Measurements from ENCODE around the gene TEKT5.
"Not testable (repeated sequence)": the region's sequence is repeated elsewhere in the genome, so short reads cannot be mapped to it uniquely, and the experiment has no call there.

The TEKT5 gene

DNA sequence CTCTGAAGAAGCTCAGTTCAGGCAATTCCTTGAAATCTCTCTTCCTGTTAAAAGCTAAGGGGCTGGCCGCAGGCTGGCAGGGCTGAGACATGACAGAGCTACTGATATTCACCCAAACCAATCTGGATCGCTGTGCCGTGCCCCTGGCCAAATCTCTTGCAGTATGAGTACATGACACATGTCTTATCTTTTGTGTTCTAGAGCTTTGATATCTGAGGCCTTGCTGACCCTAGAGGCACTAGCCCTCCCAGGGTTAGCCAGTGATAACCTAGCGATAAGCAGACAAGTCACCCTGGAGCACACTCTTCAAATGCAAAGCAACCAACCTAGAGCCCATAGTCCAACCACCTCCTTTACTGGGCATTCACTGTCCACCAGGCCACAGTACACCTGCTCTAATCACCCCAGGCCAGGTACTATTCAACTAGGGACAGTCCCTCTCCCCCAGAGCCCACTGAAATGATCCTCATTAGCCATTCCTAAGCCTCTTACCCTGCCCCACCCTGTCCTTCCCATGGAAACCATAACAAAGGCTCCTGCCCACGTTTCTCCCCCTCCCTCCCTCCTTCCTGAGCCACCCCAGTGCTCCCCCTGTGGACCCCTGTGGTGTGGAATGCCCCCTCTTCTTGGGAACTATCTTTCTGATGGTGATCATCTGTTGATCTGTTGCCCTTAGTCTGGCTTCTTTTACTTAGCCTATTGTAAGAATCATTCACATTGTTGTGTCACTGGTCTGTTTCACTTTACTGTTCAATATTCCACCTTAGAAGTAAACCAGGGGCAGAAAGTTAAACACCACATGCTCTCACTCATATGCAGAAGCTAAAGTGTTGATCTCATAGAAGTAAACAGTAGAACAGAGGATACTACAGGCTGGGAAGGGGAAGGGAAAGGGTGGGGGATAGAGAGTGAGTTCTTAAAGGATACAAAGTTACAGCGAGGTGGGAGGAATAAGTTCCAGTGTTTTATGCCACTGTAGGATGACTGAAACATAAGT lies 52.5 kb downstream of the TEKT5 start:
- H3K36me3 ChIP-seq (ENCODE audit: insufficient read depth, low read length): no peaks in the 10 kb centered on the region
- H3K4me3 ChIP-seq (ENCODE audit: low read length): no peak overlapping the region
- H3K27me3 ChIP-seq (ENCODE audit: control insufficient read depth, insufficient read depth, low read length): peaks cover 21% of the 10 kb centered on the region
- H3K9ac ChIP-seq (ENCODE audit: low read depth, low read length): no peak overlapping the region
- H3K9me3 ChIP-seq (replicated peaks; ENCODE audit: low read length): no peaks in the 10 kb centered on the region
- no peak overlapping the region for H3K4me2 ChIP-seq (ENCODE audit: low read length)
- no peaks in the 10 kb centered on the region for H3K4me1 ChIP-seq (ENCODE audit: control insufficient read depth, insufficient read depth, low read length)

GRCh38 chr16:10641555-10641952 lies 53.2 kb downstream of the TEKT5 start:
- Histone ChIP-seq H3K4me1 (ENCODE audit: control insufficient read depth, insufficient read depth, low read length) (no peaks in the 10 kb centered on the region), H3K27me3 (ENCODE audit: control insufficient read depth, insufficient read depth, low read length) (peaks cover 21% of the 10 kb centered on the region), H3K4me3 (ENCODE audit: low read length) (no peak overlapping the region), H3K4me2 (ENCODE audit: low read length) (no peak overlapping the region), H3K9ac (ENCODE audit: low read depth, low read length) (no peak overlapping the region), H3K36me3 (ENCODE audit: insufficient read depth, low read length) (no peaks in the 10 kb centered on the region), H3K9me3 (replicated peaks; ENCODE audit: low read length) (no peaks in the 10 kb centered on the region)

DNA sequence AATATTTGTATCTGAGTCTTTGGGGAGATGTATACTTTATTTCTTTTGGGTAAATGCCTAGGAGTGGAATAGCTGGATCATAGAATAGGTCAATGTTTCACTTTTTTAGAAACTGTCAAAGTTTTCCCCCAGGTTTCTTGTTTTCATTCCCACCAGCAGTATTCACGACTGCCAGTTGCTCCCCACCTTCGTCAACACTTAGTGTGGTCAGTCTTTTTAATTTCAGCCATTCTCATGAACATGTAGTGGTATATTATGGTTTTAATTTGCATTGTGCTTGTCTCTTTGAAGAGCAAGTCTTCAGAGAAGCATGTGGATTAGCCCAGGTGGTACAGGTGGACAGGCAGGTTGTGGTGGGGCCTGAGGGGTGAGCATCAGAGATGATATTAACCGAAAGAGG lies 53.8 kb downstream of the TEKT5 start:
- Histone ChIP-seq H3K4me2 (ENCODE audit: low read length) (no peak overlapping the region), H3K27me3 (ENCODE audit: control insufficient read depth, insufficient read depth, low read length) (peaks cover 21% of the 10 kb centered on the region), H3K9me3 (replicated peaks; ENCODE audit: low read length) (no peaks in the 10 kb centered on the region), H3K36me3 (ENCODE audit: insufficient read depth, low read length) (no peaks in the 10 kb centered on the region), H3K4me1 (ENCODE audit: control insufficient read depth, insufficient read depth, low read length) (no peaks in the 10 kb centered on the region), H3K4me3 (ENCODE audit: low read length) (no peak overlapping the region), H3K9ac (ENCODE audit: low read depth, low read length) (no peak overlapping the region)

DNA sequence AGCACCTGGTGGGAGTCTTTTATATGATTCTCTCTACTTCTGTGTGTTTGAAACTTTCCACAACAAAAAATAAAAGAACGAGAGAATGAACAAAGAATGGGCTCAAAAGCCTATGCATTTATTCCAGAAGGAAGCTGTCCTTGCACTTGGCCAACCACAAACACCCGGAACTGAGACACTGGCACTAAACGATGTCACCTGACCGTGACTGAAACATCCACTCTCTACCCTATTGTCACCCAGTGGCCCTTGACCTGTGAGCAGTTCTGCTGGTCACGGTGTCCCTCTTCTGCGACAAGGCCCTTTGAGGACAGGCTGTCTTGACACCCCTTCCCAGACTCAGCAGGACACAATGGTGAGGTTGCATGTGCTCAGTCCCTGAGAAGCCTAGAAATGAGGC lies 56.6 kb downstream of the TEKT5 start:
- H3K36me3 ChIP-seq (ENCODE audit: insufficient read depth, low read length): no peaks in the 10 kb centered on the region
- H3K4me3 ChIP-seq (ENCODE audit: low read length): no peak overlapping the region
- no peaks in the 10 kb centered on the region for H3K9me3 ChIP-seq (replicated peaks; ENCODE audit: low read length)
- no peak overlapping the region for H3K4me2 ChIP-seq (ENCODE audit: low read length)
- H3K4me1 ChIP-seq (ENCODE audit: control insufficient read depth, insufficient read depth, low read length): no peaks in the 10 kb centered on the region
- H3K9ac ChIP-seq (ENCODE audit: low read depth, low read length): no peak overlapping the region
- H3K27me3 ChIP-seq (ENCODE audit: control insufficient read depth, insufficient read depth, low read length): peaks cover 27% of the 10 kb centered on the region

- Histone ChIP-seq H3K4me1 (ENCODE audit: control insufficient read depth, insufficient read depth, low read length) (no peaks in the 10 kb centered on the region), H3K9me3 (replicated peaks; ENCODE audit: low read length) (no peaks in the 10 kb centered on the region), H3K9ac (ENCODE audit: low read depth, low read length) (no peak overlapping the region), H3K36me3 (ENCODE audit: insufficient read depth, low read length) (no peaks in the 10 kb centered on the region), H3K4me2 (ENCODE audit: low read length) (no peak overlapping the region), H3K4me3 (ENCODE audit: low read length) (no peak overlapping the region), H3K27me3 (ENCODE audit: control insufficient read depth, insufficient read depth, low read length) (peaks cover 30% of the 10 kb centered on the region)
Observed at GRCh38 chr16:10637337-10638037, 57.2 kb downstream of the TEKT5 start.

DNA sequence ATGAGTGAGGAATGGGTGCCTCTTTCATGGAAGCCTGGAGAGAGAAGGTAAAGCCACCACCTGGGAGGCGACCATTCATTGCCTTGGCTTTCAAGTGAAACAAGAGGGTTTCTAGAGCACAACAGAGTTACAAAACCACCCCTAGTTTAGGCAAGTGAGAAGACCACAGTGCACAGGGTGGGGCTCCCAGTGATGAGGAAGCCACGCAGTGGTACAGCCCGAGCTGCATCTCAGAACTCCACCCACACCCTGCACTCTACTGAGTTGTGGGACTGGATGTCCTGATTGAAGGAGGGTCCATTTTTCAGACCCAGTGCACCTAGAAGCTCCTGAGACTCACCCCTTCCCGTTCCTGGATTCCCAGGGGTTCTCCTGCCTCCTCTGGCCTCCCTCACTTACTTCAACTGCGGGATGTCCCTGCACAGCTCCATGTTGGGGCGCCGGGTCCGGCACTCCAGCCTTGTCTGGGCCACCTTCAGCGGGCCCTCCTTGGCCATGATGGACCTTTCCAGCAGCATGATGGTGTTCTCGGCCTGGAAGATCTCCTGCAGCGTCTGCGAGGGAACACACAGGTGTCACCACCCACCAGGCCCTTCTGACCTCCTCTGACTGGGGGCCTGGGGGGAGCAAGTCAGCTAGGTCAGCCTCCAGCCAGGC lies 59.2 kb downstream of the TEKT5 start:
- Histone ChIP-seq H3K27me3 (ENCODE audit: control insufficient read depth, insufficient read depth, low read length) (peaks cover 34% of the 10 kb centered on the region), H3K36me3 (ENCODE audit: insufficient read depth, low read length) (no peaks in the 10 kb centered on the region), H3K4me3 (ENCODE audit: low read length) (no peak overlapping the region), H3K4me1 (ENCODE audit: control insufficient read depth, insufficient read depth, low read length) (no peaks in the 10 kb centered on the region), H3K9ac (ENCODE audit: low read depth, low read length) (no peak overlapping the region), H3K4me2 (ENCODE audit: low read length) (no peak overlapping the region), H3K9me3 (replicated peaks; ENCODE audit: low read length) (no peaks in the 10 kb centered on the region)

DNA sequence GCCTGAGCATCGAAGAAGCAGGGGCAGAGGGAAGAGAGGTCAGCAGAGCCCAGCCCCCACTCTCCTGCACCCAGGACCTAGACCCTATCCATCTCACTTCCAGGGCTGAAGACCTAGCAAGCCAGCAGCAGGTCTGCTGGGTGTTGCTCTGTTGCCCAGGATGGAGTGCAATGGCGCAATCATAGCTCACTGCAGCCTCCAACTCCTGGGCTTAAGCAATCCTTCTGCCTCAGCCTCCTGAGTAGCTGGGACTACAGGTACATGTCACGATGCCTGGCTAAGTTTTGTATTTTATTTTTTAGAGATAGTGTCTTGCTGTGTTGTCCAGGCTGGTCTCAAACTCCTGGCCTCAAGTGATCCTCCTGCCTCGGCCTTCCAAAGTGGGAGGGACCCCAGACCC lies 61.3 kb downstream of the TEKT5 start:
- peaks cover 25% of the 10 kb centered on the region for H3K27me3 ChIP-seq (ENCODE audit: control insufficient read depth, insufficient read depth, low read length)
- not testable (repeated sequence) for H3K4me3 ChIP-seq (ENCODE audit: low read length); H3K9ac ChIP-seq (ENCODE audit: low read depth, low read length); H3K4me1 ChIP-seq (ENCODE audit: control insufficient read depth, insufficient read depth, low read length); H3K36me3 ChIP-seq (ENCODE audit: insufficient read depth, low read length); H3K9me3 ChIP-seq (replicated peaks; ENCODE audit: low read length); H3K4me2 ChIP-seq (ENCODE audit: low read length)

- Histone ChIP-seq H3K36me3 (ENCODE audit: insufficient read depth, low read length) (no peaks in the 10 kb centered on the region), H3K27me3 (ENCODE audit: control insufficient read depth, insufficient read depth, low read length) (peaks cover 31% of the 10 kb centered on the region), H3K4me3 (ENCODE audit: low read length) (no peak overlapping the region), H3K4me1 (ENCODE audit: control insufficient read depth, insufficient read depth, low read length) (no peaks in the 10 kb centered on the region), H3K4me2 (ENCODE audit: low read length) (no peak overlapping the region), H3K9me3 (replicated peaks; ENCODE audit: low read length) (no peaks in the 10 kb centered on the region), H3K9ac (ENCODE audit: low read depth, low read length) (no peak overlapping the region)
Observed at GRCh38 chr16:10631886-10632285, 62.8 kb downstream of the TEKT5 start.

GRCh38 chr16:10629592-10629963 lies 65.2 kb downstream of the TEKT5 start:
- Histone ChIP-seq H3K9me3 (replicated peaks; ENCODE audit: low read length) (no peaks in the 10 kb centered on the region), H3K4me2 (ENCODE audit: low read length) (no peak overlapping the region), H3K4me3 (ENCODE audit: low read length) (no peak overlapping the region), H3K4me1 (ENCODE audit: control insufficient read depth, insufficient read depth, low read length) (peaks cover 4% of the 10 kb centered on the region), H3K9ac (ENCODE audit: low read depth, low read length) (no peak overlapping the region), H3K27me3 (ENCODE audit: control insufficient read depth, insufficient read depth, low read length) (peaks cover 31% of the 10 kb centered on the region), H3K36me3 (ENCODE audit: insufficient read depth, low read length) (no peaks in the 10 kb centered on the region)

DNA sequence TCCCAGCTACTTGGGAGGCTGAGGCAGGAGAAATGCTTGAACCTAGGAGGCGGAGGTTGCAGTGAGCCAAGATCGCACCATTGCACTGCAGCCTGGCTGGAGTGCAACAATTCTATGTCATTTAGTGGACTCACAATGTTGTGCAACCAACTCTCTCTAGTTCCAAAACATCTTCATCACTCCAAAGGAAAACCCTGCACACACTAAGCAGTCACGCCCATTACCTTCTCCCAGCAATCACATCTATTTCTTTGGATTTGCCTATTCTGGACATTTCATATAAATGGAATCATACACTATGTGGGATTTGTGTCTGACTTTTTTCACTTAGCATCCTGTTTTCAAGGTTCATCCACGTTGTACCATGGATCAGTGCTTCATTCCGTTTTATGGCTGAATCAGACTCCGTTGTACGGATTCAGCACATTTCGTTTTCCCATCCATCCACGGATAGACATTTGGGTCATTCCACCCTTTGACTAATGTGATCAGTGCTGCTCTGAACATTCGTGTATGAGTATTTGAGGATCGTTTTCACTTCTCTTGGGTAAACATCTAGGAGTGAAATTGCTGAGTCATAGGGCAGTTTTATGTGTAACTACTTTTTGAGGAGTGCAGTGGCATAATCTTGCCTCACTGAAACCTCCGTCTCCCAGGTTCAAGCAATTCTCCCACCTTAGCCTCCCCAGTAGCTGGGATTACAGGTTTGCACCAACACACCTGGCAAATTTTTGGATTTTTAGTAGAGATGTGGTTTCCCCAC lies 69.0 kb downstream of the TEKT5 start:
- no peak overlapping the region for H3K4me3 ChIP-seq (ENCODE audit: low read length)
- peaks cover 12% of the 10 kb centered on the region for H3K27me3 ChIP-seq (ENCODE audit: control insufficient read depth, insufficient read depth, low read length)
- H3K9ac ChIP-seq (ENCODE audit: low read depth, low read length): no peak overlapping the region
- no peaks in the 10 kb centered on the region for H3K36me3 ChIP-seq (ENCODE audit: insufficient read depth, low read length)
- H3K4me1 ChIP-seq (ENCODE audit: control insufficient read depth, insufficient read depth, low read length): peaks cover 4% of the 10 kb centered on the region
- no peaks in the 10 kb centered on the region for H3K9me3 ChIP-seq (replicated peaks; ENCODE audit: low read length)
- H3K4me2 ChIP-seq (ENCODE audit: low read length): peak overlapping the region; percentile 15

DNA sequence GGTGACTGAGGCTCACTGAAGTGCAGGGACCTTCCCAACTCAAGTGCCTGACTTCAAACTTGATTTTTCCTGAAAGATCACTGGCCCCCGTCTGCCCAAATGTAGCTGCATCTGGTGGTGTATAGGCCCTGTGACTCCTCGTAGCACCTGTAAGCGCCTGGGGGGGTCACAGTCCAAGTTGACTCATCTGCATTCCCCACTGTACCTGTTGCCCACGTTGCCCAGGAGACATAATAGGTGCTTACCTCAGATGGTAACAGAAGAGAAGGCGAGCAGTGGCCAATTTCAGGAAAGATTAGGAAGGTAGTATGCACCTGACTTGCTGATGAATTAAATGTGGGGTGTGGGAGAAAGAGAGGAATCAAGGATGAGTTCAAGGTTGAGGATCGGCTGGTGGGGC lies 70.2 kb downstream of the TEKT5 start:
- Histone ChIP-seq H3K36me3 (ENCODE audit: insufficient read depth, low read length) (no peaks in the 10 kb centered on the region), H3K27me3 (ENCODE audit: control insufficient read depth, insufficient read depth, low read length) (peaks cover 10% of the 10 kb centered on the region), H3K9ac (ENCODE audit: low read depth, low read length) (no peak overlapping the region), H3K4me2 (ENCODE audit: low read length) (no peak overlapping the region), H3K4me1 (ENCODE audit: control insufficient read depth, insufficient read depth, low read length) (peaks cover 4% of the 10 kb centered on the region), H3K9me3 (replicated peaks; ENCODE audit: low read length) (no peaks in the 10 kb centered on the region), H3K4me3 (ENCODE audit: low read length) (no peak overlapping the region)
